Astrocyte of the spinal cord (primary cell): ENCODE results near the gene IL15RA.
"Not testable (repeated sequence)": the region's sequence is repeated elsewhere in the genome, so short reads cannot be mapped to it uniquely, and the experiment has no call there.

Experiments
- DNase-seq: peaks from one replicate; pipeline ENCODE4 v3.0.0; 2011; ENCODE audit warnings: low read depth, low spot score
- H3K4me3 ChIP-seq: 2 replicates; pipeline ENCODE4 v1.5.1; 2011; ENCODE audit warnings: low read depth, mild to moderate bottlenecking, low read length, moderate library complexity
- in situ Hi-C: cut with HindIII; loops from 2 replicates; pipeline ENCODE4 v1.10.0; 2017; ENCODE audit warnings: low sequenced_read_pairs
- TF ChIP-seq, protein P1 (sequence below): IDR thresholded peaks from 2 replicates; pipeline ENCODE4 v1.5.1; 2012; ENCODE audit warnings: low read depth, mild to moderate bottlenecking, low read length, inconsistent platforms

The IL15RA gene

DNA sequence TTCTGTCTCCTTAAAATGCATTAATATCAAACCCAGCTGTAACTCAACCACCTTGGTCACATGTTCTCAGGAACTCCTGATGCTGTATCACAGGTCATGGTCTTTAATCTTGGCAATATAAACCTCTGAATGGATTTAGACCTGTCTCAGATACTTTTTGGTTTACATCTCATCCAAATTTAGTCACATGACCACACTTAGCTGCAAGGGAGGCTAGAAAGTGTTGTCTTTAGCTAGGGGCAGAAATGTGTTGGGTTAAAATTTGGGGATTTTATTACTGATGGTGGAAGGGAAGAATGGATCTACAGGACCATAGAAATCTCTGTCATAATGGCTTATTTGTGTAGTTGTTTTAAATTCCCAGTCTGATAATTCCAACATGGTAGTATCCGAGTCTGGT is 29.6 kb upstream of the IL15RA start:
- TF ChIP-seq, protein P1, sequence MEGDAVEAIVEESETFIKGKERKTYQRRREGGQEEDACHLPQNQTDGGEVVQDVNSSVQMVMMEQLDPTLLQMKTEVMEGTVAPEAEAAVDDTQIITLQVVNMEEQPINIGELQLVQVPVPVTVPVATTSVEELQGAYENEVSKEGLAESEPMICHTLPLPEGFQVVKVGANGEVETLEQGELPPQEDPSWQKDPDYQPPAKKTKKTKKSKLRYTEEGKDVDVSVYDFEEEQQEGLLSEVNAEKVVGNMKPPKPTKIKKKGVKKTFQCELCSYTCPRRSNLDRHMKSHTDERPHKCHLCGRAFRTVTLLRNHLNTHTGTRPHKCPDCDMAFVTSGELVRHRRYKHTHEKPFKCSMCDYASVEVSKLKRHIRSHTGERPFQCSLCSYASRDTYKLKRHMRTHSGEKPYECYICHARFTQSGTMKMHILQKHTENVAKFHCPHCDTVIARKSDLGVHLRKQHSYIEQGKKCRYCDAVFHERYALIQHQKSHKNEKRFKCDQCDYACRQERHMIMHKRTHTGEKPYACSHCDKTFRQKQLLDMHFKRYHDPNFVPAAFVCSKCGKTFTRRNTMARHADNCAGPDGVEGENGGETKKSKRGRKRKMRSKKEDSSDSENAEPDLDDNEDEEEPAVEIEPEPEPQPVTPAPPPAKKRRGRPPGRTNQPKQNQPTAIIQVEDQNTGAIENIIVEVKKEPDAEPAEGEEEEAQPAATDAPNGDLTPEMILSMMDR, result no peak
- H3K4me3 ChIP-seq, result no peak overlapping the region
- in situ Hi-C loops, result no loop called here
- DNase-seq, result no peak

DNA sequence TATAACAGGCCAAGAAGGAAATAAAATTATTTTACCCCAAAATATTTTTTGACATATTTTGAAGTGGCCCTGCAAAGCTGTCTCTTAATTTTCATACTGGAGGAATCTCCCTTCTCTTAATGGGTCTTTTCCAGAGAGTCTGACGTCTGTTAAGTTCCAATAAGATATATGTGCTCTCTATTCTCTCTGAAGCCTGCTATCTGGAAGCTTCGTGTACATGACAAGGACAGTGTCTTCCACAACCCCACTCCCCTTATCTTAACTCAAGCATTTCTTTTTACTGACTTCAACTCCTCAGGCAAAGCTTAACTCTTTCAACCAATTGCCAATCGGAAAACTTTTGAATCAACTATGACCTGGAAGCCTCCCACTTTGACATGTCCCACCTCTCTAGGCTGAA is 29.2 kb upstream of the IL15RA start:
- no peak for DNase-seq
- no peak overlapping the region for H3K4me3 ChIP-seq
- TF ChIP-seq, protein P1, result no peak
- in situ Hi-C loops, result no loop called here

DNA sequence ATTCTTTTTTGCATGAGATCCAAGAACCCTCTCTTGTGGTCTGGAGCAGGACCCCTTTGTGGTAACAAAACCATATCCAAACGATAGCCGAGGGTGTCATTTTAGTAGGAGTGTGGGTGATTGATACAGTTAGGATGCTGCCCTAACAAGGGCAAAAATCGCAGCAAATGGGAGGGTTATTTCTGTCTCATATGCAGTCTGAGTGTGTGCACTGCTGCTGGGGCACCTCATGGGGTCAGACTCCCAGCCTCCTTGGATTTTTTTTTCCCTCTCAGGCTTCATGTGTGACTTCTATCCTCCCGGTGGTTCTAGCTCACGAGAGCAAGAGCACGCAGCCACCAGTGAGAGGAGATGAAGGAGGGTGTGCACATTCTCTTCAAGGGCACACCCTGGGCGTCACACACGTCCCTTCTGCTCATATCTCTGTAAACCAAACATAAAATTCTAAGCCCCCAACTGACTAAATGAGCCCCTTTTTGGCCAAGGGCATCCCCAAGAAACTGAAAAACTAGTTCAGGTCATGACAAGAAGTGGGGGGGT is 28.6 kb upstream of the IL15RA start:
- H3K4me3 ChIP-seq, result no peak overlapping the region
- TF ChIP-seq, protein P1, result no peak
- in situ Hi-C loops, result no loop called here
- DNase-seq, result no peak

DNA sequence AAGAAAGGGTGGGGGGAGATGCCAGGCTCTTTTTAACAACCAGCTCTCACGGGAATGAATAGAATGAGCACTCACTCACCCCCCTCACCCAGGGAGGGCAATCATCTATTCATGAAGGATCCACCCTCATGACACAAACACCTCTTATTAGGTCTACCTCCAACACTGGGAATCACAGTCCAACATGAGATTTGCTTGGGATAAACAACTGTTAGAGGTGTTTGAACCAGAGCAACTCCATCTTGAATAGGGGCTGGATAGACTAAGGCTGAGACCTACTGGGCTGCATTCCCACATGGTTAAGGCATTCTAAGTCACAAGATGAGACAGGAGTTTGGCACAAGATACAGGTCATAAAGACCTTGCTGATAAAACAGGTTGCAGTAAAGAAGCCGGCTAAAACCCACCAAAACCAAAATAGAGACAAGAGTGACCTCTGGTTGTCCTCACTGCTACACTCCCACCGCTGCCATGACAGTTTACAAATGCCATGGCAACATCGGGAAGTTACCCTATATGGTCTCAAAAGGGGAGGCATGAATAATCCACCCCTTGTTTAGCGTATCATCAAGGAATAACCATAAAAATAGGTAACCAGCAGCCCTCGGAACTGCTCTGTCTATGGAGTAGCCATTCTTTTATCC is 27.9 kb upstream of the IL15RA start:
- DNase-seq, in situ Hi-C loops: not testable (repeated sequence)

DNA sequence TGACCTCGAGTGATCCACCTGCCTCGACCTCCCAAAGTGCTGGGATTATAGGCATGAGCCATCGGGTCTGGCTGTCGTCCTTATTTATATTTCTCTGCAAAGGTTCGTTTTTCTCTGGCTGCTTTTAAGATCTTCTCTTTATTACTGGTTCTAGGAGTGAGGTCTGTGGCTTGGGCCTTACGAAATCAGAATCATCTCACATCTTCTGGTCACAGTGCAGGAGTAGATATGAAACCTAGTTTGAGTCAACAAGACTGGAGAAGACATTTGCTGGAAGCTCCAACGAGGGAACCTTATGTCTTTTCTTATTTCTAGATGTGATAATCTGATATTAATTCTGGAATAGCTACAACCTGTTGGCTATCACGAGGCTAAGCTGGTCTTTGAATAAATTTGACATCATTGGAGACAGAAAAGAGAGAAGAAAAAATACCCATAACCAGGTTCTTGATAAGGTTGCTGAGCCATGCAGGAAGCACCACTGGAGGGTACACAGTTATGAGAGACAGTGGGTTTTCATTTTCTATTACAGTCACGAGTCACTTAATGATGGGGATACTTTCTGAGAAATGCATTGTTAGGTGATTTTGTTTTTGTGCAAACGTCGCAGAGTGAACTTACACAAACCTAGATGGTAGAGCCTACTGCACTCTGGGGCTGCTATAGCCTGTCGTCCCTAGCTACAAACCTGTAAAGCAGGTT is 25.6 kb upstream of the IL15RA start:
- TF ChIP-seq, protein P1, result no peak
- in situ Hi-C loops, result no loop called here
- no peak for DNase-seq

More for the DNA sequence above, 27.9 kb upstream of the IL15RA start:
- not testable (repeated sequence) for H3K4me3 ChIP-seq

DNA sequence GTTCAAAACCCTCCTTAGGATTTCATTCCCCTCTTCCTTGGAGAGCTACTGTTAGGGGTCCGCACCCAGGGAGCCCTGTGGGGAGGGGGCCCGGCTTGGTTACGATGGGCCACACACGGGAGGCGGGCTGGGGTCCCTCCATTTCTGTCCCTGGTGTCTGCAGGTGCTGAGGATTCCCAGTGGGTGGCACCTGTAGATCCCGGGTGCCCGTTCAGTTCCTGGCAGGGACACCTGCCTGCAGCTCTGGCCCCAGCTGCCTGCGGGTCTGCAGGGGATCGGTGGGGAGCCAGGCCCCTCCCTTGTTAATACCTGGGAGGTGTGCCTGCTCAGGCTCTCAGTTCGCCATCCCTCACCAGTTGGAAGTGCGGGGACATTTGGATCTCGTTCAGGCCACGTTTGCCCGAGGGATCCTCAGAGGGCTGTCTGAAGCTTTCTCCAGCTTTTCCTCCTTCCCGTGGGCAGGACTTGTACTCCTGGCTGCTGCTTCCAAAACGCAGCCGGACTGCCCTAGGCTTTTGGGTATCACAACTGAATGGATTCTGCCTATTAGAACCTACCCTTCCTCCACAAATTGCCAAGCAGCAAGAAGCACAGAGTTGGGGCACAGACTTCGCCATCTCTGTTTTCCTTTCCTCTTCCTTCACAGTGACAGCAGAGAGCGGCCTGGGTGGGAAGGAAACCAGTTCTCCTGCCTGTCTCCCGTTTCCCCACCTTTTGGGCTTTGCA is 22.3 kb upstream of the IL15RA start:
- TF ChIP-seq, protein P1, result no peak
- DNase-seq, result no peak
- in situ Hi-C loops, result no loop called here
- no peak overlapping the region for H3K4me3 ChIP-seq

More for the DNA sequence above, 25.6 kb upstream of the IL15RA start:
- no peak overlapping the region for H3K4me3 ChIP-seq
